Esophagus muscularis mucosa (tissue), 4 donors: ENCODE measurements around the gene ARHGAP32. TPM values are rescaled to one million over a fixed set of nuclear protein-coding genes. Genes with fewer than 3 reads are reported as not detected.

ENCODE experiments used
- DNase-seq: peaks from one replicate; pipeline ENCODE4 v3.0.0-alpha.2; 2017; ENCODE audit errors: extremely low spot score
- H3K27ac ChIP-seq, 4 donors: fragments of 200-600 bp; sonication (generic); replicated peaks in 1 of 4; 1 replicate in 3 of 4; 2 replicates in 1 of 4; pipeline ENCODE4 v1.5.1; 2016 to 2019; ENCODE audit warnings: mild to moderate bottlenecking in 1 of 4
- H3K27me3 ChIP-seq, 4 donors: fragments of 200-600 bp; sonication (generic); one replicate each; pipeline versions ENCODE4 v1.5.1 to v1.6.0; 2016 to 2019
- H3K36me3 ChIP-seq, 4 donors: fragments of 200-600 bp; sonication (generic); one replicate each; pipeline ENCODE4 v1.5.1; 2016 to 2019
- H3K4me1 ChIP-seq, 4 donors: fragments of 200-600 bp; sonication (generic); one replicate each; pipeline ENCODE4 v1.5.1; 2016 to 2019
- H3K4me3 ChIP-seq, 4 donors: fragments of 200-600 bp; sonication (generic); 1 replicate in 2 of 4; 2 replicates in 2 of 4; pipeline ENCODE4 v1.5.1; 2016 to 2019; ENCODE audit warnings: mild to moderate bottlenecking in 4 of 4, moderate library complexity in 1 of 4
- H3K9me3 ChIP-seq, 4 donors: fragments of 200-600 bp; sonication (generic); 1 replicate in 3 of 4; 2 replicates in 1 of 4; pipeline ENCODE4 v1.5.1; 2016 to 2019
- CTCF ChIP-seq, 3 experiments: fragments of 200-600 bp in 2 of 3; fragments of 450-650 bp in 1 of 3; sonication (generic) in 2 of 3; IDR thresholded peaks; one replicate each; pipeline ENCODE4 v1.5.1; 2017 to 2019; ENCODE audit warnings: antibody characterized with exemption in 3 of 3, mild to moderate bottlenecking in 2 of 3, moderate library complexity in 1 of 3
- EP300 ChIP-seq: sonication (generic); formaldehyde crosslinking; IDR thresholded peaks from one replicate; pipeline ENCODE4 v1.6.1; 2017; ENCODE audit warnings: antibody characterized with exemption
- POLR2A ChIP-seq: fragments of 450-650 bp; IDR thresholded peaks from one replicate; pipeline ENCODE4 v1.6.1; 2017; ENCODE audit warnings: antibody characterized with exemption, moderate library complexity, mild to moderate bottlenecking, low read depth
- POLR2AphosphoS5 ChIP-seq, 2 donors: sonication (generic); formaldehyde crosslinking; IDR thresholded peaks; one replicate each; pipeline ENCODE4 v1.6.1; 2017; ENCODE audit warnings: antibody characterized with exemption in 2 of 2
- WGBS: methylation state at CpG from one replicate; pipeline ENCODE4 v1.1.5; 2018; 5-methylcytosine and 5-hydroxymethylcytosine counted together
- intact Hi-C: fragments of 100-400 bp; cut with DNase I; formaldehyde crosslinking; loops from one replicate; pipeline ENCODE4 v1.15.1; 2023
- total RNA-seq, 4 donors: library from RNA; depleted of rRNA; stranded (reverse); fragments of >200 nt; gene quantifications; one replicate each; pipeline versions ENCODE4 v1.1.0 to v1.2.1, GENCODE V29; 2016

Gene ARHGAP32
- total RNA-seq, 4 donors from 2014 or later, result 11.9 to 17.0 (median 15.8) TPM

DNA sequence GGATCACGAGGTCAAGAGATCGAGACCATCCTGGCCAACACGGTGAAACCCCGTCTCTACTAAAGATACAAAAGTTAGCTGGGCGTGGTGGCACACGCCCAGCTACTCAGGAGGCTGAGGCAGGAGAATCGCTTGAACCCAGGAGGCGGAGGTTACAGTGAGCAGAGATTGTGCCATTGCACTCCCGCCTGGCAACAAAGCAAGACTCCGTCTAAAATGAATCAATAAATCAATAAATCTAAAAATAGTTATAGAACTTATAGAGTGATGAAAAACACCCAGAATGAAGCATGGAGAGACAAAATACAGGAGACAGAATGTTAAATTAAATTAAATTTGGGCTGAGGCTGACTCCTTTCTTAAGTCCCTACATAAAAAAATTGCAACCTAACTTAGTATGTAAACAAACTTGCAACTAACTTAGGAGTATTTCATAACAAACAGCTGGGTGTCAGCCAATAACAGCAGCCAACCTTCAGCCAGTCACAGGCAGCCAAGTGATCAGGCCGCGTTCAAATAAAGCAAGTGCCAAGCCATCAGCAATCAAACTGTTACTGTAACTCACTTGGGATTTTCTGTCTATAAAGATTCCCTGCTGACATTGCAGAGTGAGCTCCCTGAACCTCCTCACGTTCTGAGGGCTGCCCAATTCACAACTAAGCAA, 242.2 kb downstream of the ARHGAP32 start:
- intact Hi-C loops, result no loop called here
- H3K9me3 ChIP-seq, result no peaks in the 10 kb centered on the region
- H3K27ac ChIP-seq, result no peak overlapping the region
- TF ChIP-seq POLR2AphosphoS5 (IDR thresholded peaks at IDR 0.05) (no peak), EP300 (no peak), POLR2A (no peak), CTCF (IDR thresholded peaks at IDR 0.05) (no peak)
- no peaks in the 10 kb centered on the region for H3K4me1 ChIP-seq
- no peaks in the 10 kb centered on the region for H3K36me3 ChIP-seq
- peaks cover 0 to 25% (median 0%) of the 10 kb centered on the region in 4 donors for H3K27me3 ChIP-seq
- no peak for DNase-seq
- no peak overlapping the region for H3K4me3 ChIP-seq
- 80% methylated on average over 13 of the region's 13 CpGs for WGBS

DNA sequence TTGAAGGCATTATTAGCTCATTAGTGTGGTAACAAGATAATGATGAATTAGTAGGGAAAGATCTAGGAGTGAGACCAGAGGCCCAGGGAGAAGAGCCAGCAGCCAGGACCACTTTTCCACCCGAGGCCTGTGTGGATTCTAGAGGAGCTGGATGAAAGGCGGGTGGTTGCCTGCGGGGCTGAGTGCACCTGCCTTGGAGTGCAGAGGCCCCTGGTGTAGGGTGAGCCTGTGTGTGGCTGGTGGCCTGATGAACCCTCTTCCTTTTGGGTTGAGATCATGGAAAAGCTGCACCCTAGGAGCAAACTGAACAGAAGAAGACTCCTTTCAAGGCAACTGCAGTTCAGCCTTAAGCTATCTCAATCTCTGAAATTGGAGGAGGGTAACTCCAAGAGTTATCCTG, 243.5 kb downstream of the ARHGAP32 start:
- TF ChIP-seq POLR2A (no peak), CTCF (IDR thresholded peaks at IDR 0.05) (no peak), EP300 (no peak), POLR2AphosphoS5 (IDR thresholded peaks at IDR 0.05) (no peak)
- H3K36me3 ChIP-seq, result no peaks in the 10 kb centered on the region
- no peak for DNase-seq
- peaks cover 0 to 20% (median 0%) of the 10 kb centered on the region in 4 donors for H3K27me3 ChIP-seq
- 60% methylated on average over 3 of the region's 3 CpGs for WGBS
- H3K9me3 ChIP-seq, result no peaks in the 10 kb centered on the region
- intact Hi-C loops, result no loop called here
- H3K4me1 ChIP-seq, result no peaks in the 10 kb centered on the region
- no peak overlapping the region for H3K27ac ChIP-seq
- H3K4me3 ChIP-seq, result no peak overlapping the region

- no peak for DNase-seq
- H3K36me3 ChIP-seq, result no peaks in the 10 kb centered on the region
Observed at GRCh38 chr11:128947773-128948172, 244.4 kb downstream of the ARHGAP32 start.

DNA sequence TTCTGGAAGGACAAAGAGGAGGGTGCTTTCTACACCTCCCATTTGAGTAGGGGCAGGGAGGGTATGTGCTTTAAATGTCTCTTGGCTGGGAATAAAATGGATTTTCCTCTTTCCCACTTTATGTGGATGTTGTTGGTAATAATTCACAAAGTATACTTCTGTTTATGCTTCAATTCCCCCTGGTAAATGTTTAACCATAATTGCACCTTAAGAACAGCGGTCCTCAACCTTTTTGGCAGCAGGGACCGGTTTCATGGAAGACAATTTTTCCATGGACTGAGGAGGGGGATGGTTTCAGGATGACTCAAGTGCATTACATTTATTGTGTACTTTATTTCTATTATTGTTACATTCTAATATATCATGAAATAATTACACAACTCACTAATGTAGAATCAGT, 245.5 kb downstream of the ARHGAP32 start:
- no peaks in the 10 kb centered on the region for H3K9me3 ChIP-seq
- no peak for DNase-seq
- no peak overlapping the region for H3K27ac ChIP-seq
- intact Hi-C loops, result no loop called here
- 77% methylated on average over 2 of the region's 2 CpGs for WGBS
- H3K27me3 ChIP-seq, result peaks cover 0 to 26% (median 0%) of the 10 kb centered on the region in 4 donors
- no peaks in the 10 kb centered on the region for H3K4me1 ChIP-seq
- TF ChIP-seq EP300 (no peak), POLR2AphosphoS5 (IDR thresholded peaks at IDR 0.05) (no peak), POLR2A (no peak), CTCF (IDR thresholded peaks at IDR 0.05) (no peak)
- H3K36me3 ChIP-seq, result no peaks in the 10 kb centered on the region
- H3K4me3 ChIP-seq, result no peak overlapping the region

More at GRCh38 chr11:128947773-128948172, 244.4 kb downstream of the ARHGAP32 start:
- intact Hi-C loops, result no loop called here
- no peak overlapping the region for H3K27ac ChIP-seq
- H3K27me3 ChIP-seq, result peaks cover 0 to 20% (median 0%) of the 10 kb centered on the region in 4 donors
- H3K4me3 ChIP-seq, result no peak overlapping the region
- WGBS, result 74% methylated on average over 2 of the region's 2 CpGs
- H3K4me1 ChIP-seq, result no peaks in the 10 kb centered on the region
- H3K9me3 ChIP-seq, result no peaks in the 10 kb centered on the region
- TF ChIP-seq POLR2A, result no peak
- TF ChIP-seq EP300, result no peak
- no peak for TF ChIP-seq CTCF (IDR thresholded peaks at IDR 0.05)
- TF ChIP-seq POLR2AphosphoS5 (IDR thresholded peaks at IDR 0.05), result no peak
